Spleen (tissue), 11 donors: ENCODE results near the gene BOK. TPM values are rescaled to one million over a fixed set of nuclear protein-coding genes. Genes with fewer than 3 reads are reported as not detected.

ENCODE experiments used
- DNase-seq: peaks from one replicate; pipeline ENCODE4 v3.0.0-alpha.2; 2020
- H3K27ac ChIP-seq, 8 donors: fragments of 200-600 bp; sonication (generic) in 7 of 8; 1 replicate in 4 of 8; 2 replicates in 4 of 8; pipeline versions ENCODE4 v1.5.0 to v1.8.0; 2016 to 2021; ENCODE audit warnings: inconsistent platforms in 4 of 8, mild to moderate bottlenecking in 4 of 8, moderate library complexity in 1 of 8
- H3K27me3 ChIP-seq, 7 donors: fragments of 200-600 bp; sonication (generic) in 6 of 7; replicated peaks in 1 of 7; 1 replicate in 4 of 7; 2 replicates in 3 of 7; pipeline versions ENCODE4 v1.5.0 to v1.8.0; 2016 to 2021; ENCODE audit warnings: inconsistent platforms in 3 of 7, mild to moderate bottlenecking in 1 of 7
- H3K36me3 ChIP-seq, 6 donors: fragments of 200-600 bp; sonication (generic) in 5 of 6; 1 replicate in 4 of 6; 2 replicates in 2 of 6; pipeline versions ENCODE4 v1.5.0 to v1.8.0; 2016 to 2021; ENCODE audit warnings: inconsistent platforms in 2 of 6
- H3K4me1 ChIP-seq, 6 donors: fragments of 200-600 bp; sonication (generic) in 5 of 6; 1 replicate in 3 of 6; 2 replicates in 3 of 6; pipeline versions ENCODE4 v1.5.0 to v1.8.0; 2016 to 2021; ENCODE audit warnings: inconsistent platforms in 3 of 6
- H3K4me3 ChIP-seq, 8 donors: fragments of 200-600 bp; sonication (generic) in 7 of 8; 1 replicate in 4 of 8; 2 replicates in 4 of 8; pipeline versions ENCODE4 v1.5.0 to v1.8.0; 2016 to 2021; ENCODE audit warnings: inconsistent platforms in 4 of 8, mild to moderate bottlenecking in 4 of 8, moderate library complexity in 2 of 8
- H3K9me3 ChIP-seq, 8 donors: fragments of 200-600 bp; sonication (generic) in 7 of 8; 1 replicate in 4 of 8; 2 replicates in 4 of 8; pipeline versions ENCODE4 v1.5.0 to v1.8.0; 2016 to 2021; ENCODE audit warnings: inconsistent platforms in 4 of 8
- POLR2A ChIP-seq, 3 donors: fragments of 450-650 bp; IDR thresholded peaks; one replicate each; pipeline ENCODE4 v1.5.1; 2017; ENCODE audit warnings: antibody characterized with exemption in 3 of 3, mild to moderate bottlenecking in 1 of 3
- POLR2AphosphoS5 ChIP-seq, 3 donors: sonication (generic); formaldehyde crosslinking; IDR thresholded peaks; one replicate each; pipeline ENCODE4 v1.5.1; 2017; ENCODE audit warnings: antibody characterized with exemption in 3 of 3
- WGBS, 5 donors: extraction: QIAGEN DNeasy Blood & Tissue Kit in 3 of 5; methylation state at CpG; one replicate each; pipeline versions ENCODE4 v1.1.5 to v1.1.7; 2013 to 2018; 5-methylcytosine and 5-hydroxymethylcytosine counted together
- intact Hi-C: fragments of 100-400 bp; cut with DNase I; formaldehyde crosslinking; loops from one replicate; pipeline ENCODE4 v1.15.0; 2023; ENCODE audit warnings: low total_unique reads
- polyA plus RNA-seq, 3 donors: library from polyadenylated mRNA; stranded (reverse); fragments of 200-250 nt; gene quantifications; one replicate each; pipeline ENCODE4 v1.2.1, GENCODE V29; 2013
- total RNA-seq, 7 donors: library from RNA; depleted of rRNA in 3 of 7; stranded (reverse); fragments of >200 nt in 3 of 7; fragmentation: NEBNext Ultra II Directional in 4 of 7; extraction: Animal tissue kit (Norgen Biotek cat#: 25700) in 4 of 7; gene quantifications; one replicate each; pipeline versions ENCODE4 v1.1.0 to v1.2.1, GENCODE V29; 2016 to 2021
- TF ChIP-seq, protein P1 (sequence below), 11 experiments: fragments of 200-600 bp in 7 of 11; fragments of 450-650 bp in 4 of 11; sonication (generic) in 4 of 11; IDR thresholded peaks in 8 of 11; conservative IDR thresholded peaks in 3 of 11; 1 replicate in 7 of 11; 2 replicates in 4 of 11; pipeline versions ENCODE4 v1.4.0 to v1.8.0; 2016 to 2021; ENCODE audit warnings: antibody characterized with exemption in 11 of 11, inconsistent platforms in 4 of 11, mild to moderate bottlenecking in 1 of 11
- donor health status: healthy with polysubstance abuse.
- donor health status: DM: no; HTN: no; CAD: no; lungs with moderate emphysema.
- donor health status: DM: no; HTN: no; CAD: no.
- donor health status: Bipolar disorder and iron deficiency.
- donor health status: healthy.
- donor health status: DM: no; HTN: no; CAD: no.
- donor health status: DM: yes; HTN: yes; CAD: no.

The BOK gene
- total and polyA plus RNA-seq, 10 donors = 3.0 to 19.4 (median 7.5) TPM

GRCh38 chr2:241615522-241616052, 57.0 kb downstream of the BOK start:
- WGBS, 5 donors = 90 to 96% (median 94%) methylated on average over 14 to 16 of the region's 16 CpGs
- no peak overlapping the region for H3K27ac ChIP-seq
- intact Hi-C loops = no loop called here
- H3K9me3 ChIP-seq = no peaks in the 10 kb centered on the region
- no peaks in the 10 kb centered on the region for H3K27me3 ChIP-seq
- H3K4me1 ChIP-seq = peaks cover 6 to 44% (median 27%) of the 10 kb centered on the region in 6 donors
- H3K36me3 ChIP-seq = peaks cover 0 to 17% (median 0%) of the 10 kb centered on the region in 6 donors
- H3K4me3 ChIP-seq = no peak overlapping the region
- TF ChIP-seq, protein P1, sequence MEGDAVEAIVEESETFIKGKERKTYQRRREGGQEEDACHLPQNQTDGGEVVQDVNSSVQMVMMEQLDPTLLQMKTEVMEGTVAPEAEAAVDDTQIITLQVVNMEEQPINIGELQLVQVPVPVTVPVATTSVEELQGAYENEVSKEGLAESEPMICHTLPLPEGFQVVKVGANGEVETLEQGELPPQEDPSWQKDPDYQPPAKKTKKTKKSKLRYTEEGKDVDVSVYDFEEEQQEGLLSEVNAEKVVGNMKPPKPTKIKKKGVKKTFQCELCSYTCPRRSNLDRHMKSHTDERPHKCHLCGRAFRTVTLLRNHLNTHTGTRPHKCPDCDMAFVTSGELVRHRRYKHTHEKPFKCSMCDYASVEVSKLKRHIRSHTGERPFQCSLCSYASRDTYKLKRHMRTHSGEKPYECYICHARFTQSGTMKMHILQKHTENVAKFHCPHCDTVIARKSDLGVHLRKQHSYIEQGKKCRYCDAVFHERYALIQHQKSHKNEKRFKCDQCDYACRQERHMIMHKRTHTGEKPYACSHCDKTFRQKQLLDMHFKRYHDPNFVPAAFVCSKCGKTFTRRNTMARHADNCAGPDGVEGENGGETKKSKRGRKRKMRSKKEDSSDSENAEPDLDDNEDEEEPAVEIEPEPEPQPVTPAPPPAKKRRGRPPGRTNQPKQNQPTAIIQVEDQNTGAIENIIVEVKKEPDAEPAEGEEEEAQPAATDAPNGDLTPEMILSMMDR (IDR thresholded peaks at IDR 0.05 in 8 of 11, conservative IDR thresholded peaks at IDR 0.05 in 3 of 11) = no peak
- TF ChIP-seq POLR2A (IDR thresholded peaks at IDR 0.05) (no peak), POLR2AphosphoS5 (IDR thresholded peaks at IDR 0.05) (no peak)
- no peak for DNase-seq

GRCh38 chr2:241616168-241617125, 57.9 kb downstream of the BOK start:
- no peaks in the 10 kb centered on the region for H3K9me3 ChIP-seq
- TF ChIP-seq POLR2A (IDR thresholded peaks at IDR 0.05) (no peak), POLR2AphosphoS5 (IDR thresholded peaks at IDR 0.05) (no peak)
- TF ChIP-seq, protein P1 (IDR thresholded peaks at IDR 0.05 in 8 of 11, conservative IDR thresholded peaks at IDR 0.05 in 3 of 11) = no peak
- H3K27ac ChIP-seq = peak overlapping the region in 5 of 8 donors; percentile 69 to 88 (median 82)
- intact Hi-C loops = no loop called here
- peak overlapping the region in 6 of 8 donors; percentile 36 to 73 (median 38) for H3K4me3 ChIP-seq
- no peak for DNase-seq
- peaks cover 0 to 17% (median 0%) of the 10 kb centered on the region in 6 donors for H3K36me3 ChIP-seq
- H3K4me1 ChIP-seq = peaks cover 6 to 37% (median 25%) of the 10 kb centered on the region in 6 donors
- WGBS, 5 donors = 91 to 95% (median 93%) methylated on average over 30 of the region's 30 CpGs
- H3K27me3 ChIP-seq = no peaks in the 10 kb centered on the region

DNA sequence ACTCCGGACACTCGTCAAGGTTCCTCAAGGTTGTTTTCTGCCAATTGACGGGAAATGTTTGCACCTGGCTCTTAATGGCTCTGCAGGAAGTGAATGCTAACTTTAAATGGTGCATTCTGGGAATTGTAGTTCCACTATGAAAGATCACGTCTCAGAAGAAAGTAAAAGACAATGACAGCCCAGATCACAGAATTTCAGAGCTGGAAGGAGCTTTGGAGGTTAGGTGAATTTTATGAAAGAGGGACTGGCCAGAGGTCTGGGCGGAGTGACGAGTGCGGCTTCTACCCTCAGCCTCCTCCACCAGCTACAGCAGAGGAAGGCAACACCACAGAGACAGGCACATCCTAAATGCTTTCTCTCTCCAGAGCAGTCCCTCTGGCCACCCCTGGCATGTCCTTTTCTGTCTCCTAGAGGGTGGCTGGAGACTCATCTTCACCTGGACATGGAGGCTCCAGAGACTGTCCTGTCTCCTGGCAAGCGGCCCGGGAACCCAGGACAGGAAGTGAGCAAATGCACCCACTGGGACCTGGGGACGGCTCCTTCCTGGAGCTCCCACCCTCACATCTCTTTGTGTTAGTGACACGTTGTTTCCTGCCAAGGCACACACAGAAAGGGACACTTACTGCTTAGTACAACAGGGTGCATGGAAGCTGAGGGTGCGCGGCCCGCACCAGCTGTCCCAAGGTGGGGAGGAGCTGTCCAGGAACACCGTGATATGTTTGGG, 59.0 kb downstream of the BOK start:
- TF ChIP-seq POLR2A (IDR thresholded peaks at IDR 0.05) (no peak), POLR2AphosphoS5 (IDR thresholded peaks at IDR 0.05) (peak in 2 of 3 donors; percentile 21 to 42)
- Histone ChIP-seq H3K36me3 (peaks cover 0 to 17% (median 0%) of the 10 kb centered on the region in 6 donors), H3K27ac (peak overlapping the region; percentile 38 to 88 (median 76)), H3K27me3 (no peaks in the 10 kb centered on the region), H3K4me3 (peak overlapping the region in 7 of 8 donors; percentile 36 to 73 (median 39)), H3K9me3 (no peaks in the 10 kb centered on the region), H3K4me1 (peaks cover 6 to 37% (median 25%) of the 10 kb centered on the region in 6 donors)
- intact Hi-C loops = no loop called here
- WGBS, 5 donors = 31 to 36% (median 32%) methylated on average over 15 of the region's 15 CpGs
- peak; percentile 83 for DNase-seq

- TF ChIP-seq, protein P1 (IDR thresholded peaks at IDR 0.05 in 8 of 11, conservative IDR thresholded peaks at IDR 0.05 in 3 of 11) = no peak
- no peak for TF ChIP-seq POLR2AphosphoS5 (IDR thresholded peaks at IDR 0.05)
- no peak for TF ChIP-seq POLR2A (IDR thresholded peaks at IDR 0.05)
- peaks cover 0 to 17% (median 0%) of the 10 kb centered on the region in 6 donors for H3K36me3 ChIP-seq
- intact Hi-C loops = no loop called here
- H3K4me1 ChIP-seq = peaks cover 6 to 37% (median 25%) of the 10 kb centered on the region in 6 donors
- H3K27me3 ChIP-seq = no peaks in the 10 kb centered on the region
- peak overlapping the region in 1 of 8 donors; percentile 73 for H3K4me3 ChIP-seq
- no peak for DNase-seq
- H3K27ac ChIP-seq = peak overlapping the region in 6 of 8 donors; percentile 69 to 88 (median 82)
- WGBS, 5 donors = 69 to 81% (median 75%) methylated on average over 5 of the region's 5 CpGs
- H3K9me3 ChIP-seq = no peaks in the 10 kb centered on the region
These were observed 59.8 kb downstream of the BOK start for GRCh38 chr2:241618296-241618805.
